ENCODE data around the gene SMARCA1.

SMARCA1 gene

DNA sequence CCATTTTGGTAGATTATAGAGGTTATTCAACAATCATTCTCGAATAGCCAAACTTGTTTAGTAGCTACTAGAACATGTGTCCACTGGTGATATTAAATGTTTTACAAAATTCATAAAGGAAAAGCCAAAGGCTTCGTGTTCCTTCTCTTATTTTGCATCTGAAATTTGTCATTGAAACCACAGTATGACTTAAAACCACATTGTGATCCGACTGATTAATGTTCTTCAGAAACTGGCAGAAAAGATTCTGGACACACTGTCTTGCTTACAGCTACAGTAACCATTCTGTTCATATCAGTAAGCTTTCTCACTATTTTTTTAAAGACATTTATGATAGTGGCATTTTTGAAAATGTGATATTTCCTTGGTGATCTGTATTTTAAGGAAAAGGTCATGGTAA, 2.6 kb upstream of the SMARCA1 start:
- no peak for DNase-seq

DNA sequence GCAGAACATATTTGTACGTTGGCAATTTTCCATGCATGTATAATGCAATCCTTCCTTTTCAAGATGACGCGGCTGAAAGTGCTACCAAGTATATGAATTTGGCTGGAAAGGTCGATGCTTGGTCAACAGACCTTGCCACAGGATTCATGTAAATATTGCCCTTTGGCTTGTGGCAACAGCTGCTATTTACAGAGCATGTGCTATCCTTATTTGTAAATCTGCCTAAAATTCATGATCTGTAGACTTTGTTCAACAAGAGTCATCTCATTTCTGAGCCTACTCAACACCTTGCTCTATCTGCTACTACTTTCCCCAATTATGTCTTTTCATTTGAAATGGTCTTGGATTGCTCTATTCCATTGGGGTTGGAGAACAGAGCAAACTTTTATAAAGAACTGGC, 1.9 kb upstream of the SMARCA1 start:
- no peak for DNase-seq

DNA sequence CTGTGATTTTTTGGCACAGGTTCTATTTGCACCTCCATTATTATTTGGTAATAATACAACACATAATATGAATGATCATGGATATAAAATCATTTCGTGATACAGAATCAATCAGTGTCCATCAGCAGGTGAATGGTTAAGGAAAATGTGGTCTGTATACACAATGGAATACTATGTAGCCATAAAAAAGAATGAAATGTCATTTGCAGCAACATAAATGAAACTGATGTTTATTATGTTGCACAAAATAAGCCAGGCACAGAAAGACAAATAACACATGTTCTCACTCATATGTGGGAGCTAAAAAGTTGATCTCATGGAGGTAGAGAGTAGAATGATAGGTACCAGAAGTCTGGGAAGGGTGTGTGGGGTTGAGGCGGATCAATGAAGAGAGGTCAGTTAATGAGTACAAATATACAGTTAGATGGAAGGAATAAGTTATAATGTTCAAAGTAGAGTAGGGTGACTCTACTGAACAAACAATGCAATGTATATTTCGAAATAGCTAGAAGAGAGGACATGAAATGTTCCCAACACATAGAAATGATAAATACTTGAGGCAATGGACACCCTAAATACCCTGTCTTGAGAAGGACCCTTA, 1.1 kb upstream of the SMARCA1 start:
- DNase-seq: no peak

DNA sequence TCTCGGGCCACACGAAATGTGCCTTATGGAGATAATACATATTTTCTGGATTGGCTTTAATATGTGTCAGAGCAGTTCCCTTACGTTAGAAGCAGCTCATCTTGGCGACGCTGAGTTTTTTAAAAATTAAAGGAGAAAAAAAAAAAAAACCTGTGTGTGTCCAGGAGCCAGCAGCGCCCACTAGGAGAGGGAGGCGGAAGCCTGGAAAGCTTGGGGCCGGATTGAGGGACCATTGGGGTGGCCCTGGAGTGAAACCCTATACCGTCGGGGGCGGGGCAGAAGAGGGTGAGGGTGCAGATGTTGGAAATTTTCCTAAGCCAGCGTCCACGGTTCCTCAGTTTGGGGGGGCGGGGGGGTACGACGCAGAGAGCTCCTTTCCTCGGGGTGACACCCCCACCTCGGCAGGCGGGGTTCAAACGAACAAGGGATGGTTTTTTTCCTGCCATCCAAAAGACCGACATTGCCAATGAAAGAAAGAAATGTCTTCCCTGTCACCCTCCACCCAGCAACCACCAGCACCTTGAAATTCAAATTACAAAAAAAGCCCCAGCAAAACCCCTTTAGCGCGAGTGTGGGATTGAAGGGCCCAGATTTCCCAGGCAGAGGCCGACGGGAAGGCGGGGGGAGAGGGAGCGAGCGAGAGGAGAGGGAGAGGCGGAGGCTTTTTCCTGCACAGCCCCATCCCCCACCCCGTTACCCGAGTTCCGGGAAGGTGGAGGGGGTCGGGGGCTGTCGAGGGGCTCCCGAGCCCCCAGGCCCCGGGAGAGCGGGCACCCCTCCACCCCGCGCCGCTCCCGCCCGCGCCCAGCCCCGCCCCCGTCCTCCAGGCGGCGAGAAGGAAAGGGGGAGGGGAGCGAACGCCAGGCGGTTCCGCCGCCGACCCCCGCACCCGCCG, 859 bp downstream of the SMARCA1 start:
- no peak for DNase-seq

DNA sequence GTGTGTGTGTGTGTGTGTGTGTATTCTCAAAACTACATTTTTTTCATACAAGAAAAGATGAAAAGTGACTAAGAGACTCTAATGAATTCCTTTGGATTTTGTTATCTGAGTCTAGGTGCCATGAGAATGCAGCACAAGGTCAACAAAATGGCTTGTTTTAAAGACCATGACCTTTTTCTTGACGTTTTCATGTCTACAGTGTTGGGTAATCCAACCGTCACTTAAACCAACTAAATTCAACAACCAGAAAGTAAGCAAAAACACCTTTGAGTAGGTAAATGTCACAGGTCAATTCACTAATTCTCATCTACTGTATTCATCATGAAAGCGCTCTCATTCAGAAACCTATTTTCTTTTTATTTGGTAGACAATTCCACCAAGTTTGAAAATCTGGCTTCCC, 3.1 kb downstream of the SMARCA1 start:
- no peak for DNase-seq

DNA sequence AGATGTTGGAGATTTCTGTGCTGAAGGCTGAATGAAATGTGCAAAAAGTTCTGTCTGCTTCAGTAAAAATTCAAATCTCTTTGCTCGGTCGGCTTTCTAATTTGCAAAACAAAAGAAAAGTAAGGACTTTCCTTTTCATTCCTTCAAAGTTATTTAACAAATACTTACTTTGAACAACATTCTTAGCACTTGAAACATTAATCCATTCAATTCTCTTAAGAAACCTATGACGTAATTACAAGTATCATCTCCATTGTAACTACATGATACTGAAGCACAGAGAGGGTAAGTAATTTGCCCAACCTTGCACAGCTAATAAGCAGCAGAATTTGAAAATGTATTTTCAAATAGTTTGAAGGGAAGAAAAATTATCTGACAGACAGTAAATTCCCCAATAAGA, 6.9 kb downstream of the SMARCA1 start:
- DNase-seq: no peak

DNA sequence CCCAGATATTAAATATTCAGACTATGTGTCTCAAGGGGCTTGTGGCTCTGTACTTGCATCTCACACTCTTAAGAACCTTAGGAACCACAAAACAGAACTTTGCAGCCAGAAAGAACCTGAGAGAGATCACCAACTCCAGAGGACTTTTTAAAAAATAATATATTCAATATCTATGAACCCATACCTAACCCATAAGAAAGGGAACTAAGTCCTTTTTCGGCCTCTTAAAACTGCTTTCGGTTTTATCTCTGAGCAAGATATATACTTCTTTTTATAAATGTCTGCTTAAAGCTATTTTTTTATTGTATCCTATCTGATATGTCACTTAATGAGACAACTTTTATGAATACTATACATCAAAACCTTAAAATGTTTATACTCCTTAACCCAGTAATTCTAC, 10.9 kb downstream of the SMARCA1 start:
- no peak for DNase-seq

DNA sequence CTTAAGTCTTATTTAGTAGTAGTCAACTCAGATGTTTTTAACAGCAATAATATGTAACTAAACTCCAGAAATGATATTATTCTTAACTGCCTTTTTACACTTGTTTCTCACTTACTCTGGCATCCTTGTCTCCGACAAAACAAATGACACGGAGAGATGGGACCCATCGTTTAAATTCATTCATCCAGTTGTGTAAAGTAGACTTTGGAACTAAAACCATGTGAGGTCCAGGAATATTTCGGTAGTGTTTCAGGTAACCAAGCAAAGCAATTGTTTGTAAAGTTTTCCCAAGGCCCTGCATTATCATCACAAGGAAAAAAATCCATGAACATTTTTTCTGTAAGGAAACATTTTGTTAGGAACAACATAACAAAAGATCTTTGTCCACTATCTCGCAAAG, 11.6 kb downstream of the SMARCA1 start:
- DNase-seq: no peak

DNA sequence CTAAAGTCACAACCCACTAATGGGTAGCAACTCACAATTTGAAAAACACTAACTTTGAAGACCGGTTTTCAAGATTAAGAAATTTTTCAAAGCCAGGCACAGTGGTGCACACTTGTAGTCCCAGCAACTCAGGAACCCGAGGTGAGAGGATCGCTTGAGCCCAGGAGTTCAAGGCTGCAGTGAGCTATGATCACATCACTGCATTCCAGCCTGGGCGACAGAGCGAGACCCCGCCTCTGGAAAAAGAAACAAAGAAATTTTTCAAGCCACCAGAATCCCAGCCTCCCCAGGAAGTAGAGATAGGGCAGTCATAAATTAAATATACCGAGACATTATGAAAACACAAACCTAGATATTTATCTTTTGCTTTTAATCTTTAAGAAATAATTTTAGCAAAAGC, 13.0 kb downstream of the SMARCA1 start:
- DNase-seq: no peak

DNA sequence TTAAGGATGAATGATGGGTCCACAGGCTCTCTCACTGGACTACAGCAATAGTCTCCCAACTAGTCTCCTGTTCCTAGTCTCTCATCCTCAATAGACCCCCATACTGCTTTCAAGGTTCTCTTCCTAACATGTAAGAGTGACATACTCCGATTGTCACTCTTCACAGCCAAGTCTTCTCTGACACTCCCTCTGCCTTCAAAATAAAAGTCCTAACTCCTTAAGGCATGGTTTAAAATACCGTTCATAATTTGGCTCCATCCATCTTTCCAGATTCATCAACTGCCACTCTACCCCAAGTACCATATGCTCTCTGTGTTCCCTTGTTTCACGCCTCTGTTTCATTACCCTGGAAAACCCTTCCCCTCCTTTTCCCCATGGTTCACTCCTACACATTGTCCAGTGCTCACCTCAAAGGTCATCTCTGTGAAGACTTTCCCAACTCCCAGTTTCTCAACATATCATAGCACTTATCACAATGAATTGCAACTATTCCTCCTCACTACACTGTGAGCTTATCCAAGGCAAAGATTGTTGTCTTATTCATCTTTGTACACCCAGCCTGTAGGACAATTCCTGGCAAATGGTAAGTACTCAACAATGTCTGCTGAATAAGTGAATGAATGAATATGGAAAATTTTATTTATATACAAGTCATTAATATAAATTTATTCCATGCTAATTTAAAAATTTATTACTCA, 26.0 kb downstream of the SMARCA1 start:
- DNase-seq: no peak

DNA sequence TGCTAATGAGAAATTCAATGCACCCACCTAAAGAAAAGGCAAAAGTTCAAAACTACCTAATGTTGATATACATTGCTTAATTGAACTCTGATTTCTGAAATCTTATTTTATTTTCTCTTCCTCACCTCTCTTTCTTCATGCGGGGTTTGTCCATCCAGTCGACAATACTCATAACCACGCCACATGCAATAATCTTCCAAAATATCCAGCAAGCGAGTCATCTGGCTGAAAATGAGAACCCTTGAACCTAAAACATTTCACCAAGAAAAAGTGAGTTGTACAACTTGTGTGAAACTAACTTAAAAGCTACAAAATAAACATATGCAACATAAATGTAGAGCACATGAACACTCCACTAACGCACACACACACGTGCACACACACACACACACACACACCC, 26.7 kb downstream of the SMARCA1 start:
- no peak for DNase-seq

DNA sequence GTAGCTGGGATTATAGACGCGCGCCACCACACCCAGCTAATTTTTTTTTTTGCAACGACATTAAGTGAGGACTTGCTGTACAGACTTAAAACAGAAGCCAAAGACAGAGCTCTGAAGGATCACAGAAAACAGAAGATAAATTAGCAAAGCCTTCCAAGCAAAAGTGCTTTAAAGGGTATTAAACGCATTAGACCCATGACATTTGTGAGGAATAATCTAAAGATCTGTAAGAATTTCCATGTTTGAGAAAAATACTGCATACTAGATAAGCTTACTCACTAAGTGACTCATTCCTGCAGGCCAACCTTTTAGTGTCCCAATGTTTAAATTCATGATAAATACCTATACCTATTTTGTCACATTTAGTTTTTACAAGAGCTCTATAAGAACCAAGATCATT, 27.4 kb downstream of the SMARCA1 start:
- DNase-seq: no peak

DNA sequence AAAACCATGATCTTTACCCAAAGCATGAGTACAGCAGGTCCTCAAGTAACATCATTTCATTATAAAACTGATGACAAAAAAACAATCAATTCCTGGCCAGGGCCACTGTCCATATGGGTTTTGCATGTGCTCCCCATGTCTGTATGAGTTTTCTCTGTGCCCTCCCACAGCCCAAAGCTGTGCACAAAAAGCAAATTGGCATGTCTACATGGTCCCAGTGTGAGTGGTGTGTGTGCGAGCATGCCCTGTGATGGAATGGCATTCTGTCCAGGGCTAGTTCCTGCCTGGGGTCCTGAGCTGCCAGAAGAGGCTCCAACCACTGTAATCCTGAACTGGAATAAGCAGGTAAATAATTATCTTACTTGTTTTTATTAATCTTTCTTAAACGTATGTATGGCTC, 28.4 kb downstream of the SMARCA1 start:
- DNase-seq: no peak

DNA sequence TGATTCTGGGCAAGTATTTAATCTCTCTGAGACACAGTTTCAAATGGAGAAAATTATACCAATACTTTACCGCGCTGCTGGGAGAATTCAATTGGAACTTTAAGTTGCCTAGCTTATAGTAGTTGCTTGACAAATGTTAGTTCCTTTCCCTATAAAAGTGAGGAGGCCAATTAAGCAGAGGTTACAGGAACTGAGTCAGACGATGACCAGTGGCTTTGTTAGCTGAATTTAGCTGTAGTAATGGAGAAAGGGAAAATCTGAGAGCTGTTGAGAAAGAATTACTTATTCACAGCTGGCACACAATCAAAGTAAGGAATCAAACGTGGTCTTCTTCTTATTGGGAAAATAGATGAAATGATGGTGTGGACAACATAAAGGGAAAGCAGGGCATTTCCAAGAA, 29.6 kb downstream of the SMARCA1 start:
- DNase-seq: no peak

DNA sequence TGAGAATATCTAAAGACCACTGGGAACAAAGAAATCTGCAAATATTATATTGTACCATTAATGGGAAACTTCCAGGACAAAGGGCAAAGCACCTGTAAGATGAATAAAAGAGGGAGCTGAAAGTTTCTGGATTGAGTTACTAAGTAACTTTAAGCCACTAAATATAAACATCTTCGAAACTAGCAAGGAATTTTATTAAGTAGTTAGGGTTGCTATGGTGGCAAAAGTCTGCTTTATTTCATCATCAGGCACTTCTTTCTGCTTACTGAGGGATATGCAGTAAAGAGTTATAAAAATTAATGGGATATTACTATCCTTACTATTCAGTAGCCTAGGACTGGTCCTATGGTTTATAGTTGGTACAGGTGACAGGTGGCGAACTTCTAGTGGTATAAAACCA, 33.0 kb downstream of the SMARCA1 start:
- no peak for DNase-seq

DNA sequence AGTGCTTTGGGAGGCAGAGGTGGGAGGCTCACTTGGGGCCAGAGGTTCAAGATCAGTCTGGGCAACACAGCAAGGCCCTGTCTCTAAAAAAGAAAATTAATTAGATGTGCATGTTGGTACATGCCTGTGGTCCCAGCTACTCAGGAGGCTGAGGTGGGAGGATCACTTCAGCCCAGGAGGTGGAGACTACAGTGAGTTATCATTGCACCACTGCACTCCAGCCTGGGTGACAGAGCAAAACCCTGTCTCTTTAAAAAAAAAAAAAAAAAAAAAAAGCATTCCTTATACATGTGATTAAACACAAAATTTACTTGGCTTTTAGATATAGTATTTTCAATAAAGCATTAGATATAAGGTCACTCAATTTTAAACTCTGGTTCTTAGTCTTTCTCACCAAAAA, 34.9 kb downstream of the SMARCA1 start:
- DNase-seq: no peak

DNA sequence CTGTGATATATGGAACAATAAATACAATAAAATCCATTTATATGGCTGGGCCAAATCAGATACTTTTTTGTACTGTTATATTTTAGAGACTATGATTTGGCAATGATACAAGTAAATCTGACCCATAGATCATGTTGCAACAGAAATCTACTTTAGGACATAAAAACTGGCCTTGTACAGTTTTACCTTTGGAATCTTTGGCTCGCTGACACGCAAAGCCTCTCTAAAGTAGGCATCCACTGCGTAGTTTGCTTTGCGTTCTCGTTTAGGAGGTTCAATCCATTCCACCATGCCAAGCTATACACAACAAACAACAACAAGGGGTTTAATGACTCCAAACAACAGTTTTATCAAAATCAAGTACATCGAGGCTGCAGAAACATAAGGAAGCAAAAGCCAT, 42.4 kb downstream of the SMARCA1 start:
- DNase-seq: no peak

DNA sequence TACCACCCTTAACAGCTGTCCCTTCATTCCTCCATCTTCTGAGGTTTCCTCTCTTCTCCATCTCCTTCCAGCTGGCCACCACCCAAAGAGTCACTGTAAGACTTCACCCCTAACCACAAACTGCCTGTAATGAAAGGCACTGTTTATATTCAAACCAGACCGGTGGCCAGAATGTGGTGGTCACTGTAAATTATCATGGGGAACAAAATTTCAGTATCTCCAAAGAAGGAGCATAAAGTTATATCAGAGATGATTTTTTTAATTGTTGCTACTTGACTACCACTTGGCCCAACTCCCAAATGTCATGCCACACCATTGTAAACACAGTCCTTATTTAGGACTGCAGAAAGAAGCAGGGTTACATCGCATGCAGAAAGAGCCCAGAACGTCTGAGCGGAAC, 44.8 kb downstream of the SMARCA1 start:
- DNase-seq: no peak

DNA sequence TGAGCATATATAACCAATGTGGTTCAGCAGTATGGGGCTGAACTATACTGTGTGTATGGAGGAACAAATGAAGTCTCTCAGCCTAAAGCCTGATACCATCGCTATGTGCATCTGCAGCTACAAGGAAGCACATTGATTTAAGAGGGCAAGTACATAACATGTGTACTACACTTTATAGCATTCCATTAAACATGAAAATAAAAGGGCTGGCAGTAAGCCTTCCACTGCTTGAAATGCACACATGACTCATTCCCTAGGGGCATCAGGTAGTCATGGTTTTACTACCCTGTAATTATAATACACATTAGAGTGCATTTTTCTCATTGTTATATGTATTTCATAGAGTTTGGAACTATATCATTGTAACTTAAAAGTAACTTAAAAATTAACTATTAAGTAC, 51.2 kb downstream of the SMARCA1 start:
- DNase-seq: no peak

DNA sequence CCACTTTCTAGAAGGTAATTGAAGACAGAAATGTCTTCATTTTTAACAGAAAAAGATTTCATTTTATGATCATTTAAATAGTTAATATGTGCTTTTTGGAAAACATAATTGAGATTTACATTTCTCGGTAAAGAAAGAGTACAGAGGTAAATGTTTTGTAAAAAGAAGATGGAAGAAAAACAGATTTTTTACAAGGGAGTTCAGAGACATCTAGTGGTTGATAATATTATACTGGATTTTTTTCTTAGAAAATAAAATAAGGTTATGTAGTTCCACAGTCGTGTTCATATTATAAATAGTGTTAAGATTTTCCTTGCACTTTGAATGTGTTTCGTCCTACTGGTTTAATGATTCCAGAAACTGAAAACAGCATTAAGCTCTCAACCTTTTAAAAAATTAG, 60.6 kb downstream of the SMARCA1 start:
- no peak for DNase-seq

DNA sequence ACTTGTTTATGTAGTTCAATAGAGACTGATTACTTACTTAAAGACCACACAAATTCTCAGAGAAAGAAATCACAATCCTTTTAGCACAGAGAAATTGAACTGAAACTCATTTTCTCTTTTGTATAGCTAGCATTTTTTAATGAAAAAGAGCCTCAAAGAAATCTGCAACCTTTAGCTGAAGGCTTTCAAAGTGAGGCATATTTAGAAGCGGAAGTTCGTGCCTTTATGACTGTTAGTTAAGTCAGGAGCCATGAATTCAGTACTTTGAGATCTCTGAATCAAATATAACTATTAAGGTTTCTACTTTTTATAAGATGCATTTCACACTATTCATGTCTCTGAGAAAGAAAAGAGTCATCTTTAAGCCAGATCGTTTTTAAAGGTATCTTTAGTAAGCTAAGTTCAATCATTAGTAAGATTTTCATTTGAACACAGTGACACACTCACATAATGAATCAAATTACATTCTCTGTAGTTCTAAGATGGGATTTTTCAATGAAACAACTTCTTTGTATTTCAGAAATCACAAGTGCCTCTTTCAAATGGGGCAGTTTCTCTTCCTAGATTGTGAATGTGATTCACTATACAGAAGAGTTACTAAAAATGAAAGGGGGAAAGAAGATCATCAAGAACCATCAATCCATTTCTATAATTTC, 61.4 kb downstream of the SMARCA1 start:
- no peak for DNase-seq

DNA sequence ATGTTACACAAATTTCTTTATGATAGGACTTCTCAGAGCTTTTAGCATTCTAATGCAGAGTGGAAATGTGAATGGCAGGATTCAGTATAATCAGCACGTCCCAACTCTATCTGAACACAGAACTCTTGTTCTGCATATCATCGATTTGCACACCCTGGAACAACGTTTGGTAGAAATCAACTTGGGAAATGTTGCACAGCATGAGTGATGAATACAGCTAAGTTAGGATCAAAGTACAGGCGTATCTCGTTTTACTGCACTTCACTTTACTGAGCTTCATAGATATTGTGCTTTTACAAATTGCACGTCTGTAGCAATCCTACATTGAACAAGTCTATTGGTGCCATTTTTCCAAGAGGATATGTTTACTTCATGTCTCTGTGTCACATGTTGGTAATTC, 70.8 kb downstream of the SMARCA1 start:
- no peak for DNase-seq

DNA sequence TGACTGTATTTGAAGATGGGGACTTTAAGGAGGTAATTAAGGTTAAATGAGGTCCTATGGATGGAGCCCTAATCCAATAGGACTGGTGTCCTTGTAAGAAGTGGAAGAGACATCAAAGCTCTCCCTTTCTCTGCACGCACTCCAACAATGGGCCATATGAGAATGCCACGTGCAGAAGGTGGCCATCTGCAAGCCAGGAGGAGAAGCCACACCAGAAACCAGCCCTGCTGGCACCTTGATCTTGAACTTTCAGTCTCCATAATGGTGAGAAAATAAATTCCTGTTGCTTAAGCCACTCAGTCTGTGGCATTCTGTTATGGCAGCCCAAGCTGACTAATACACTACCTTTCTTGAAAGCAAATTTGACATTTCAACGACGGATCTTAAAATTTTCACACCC, 73.2 kb downstream of the SMARCA1 start:
- DNase-seq: no peak

DNA sequence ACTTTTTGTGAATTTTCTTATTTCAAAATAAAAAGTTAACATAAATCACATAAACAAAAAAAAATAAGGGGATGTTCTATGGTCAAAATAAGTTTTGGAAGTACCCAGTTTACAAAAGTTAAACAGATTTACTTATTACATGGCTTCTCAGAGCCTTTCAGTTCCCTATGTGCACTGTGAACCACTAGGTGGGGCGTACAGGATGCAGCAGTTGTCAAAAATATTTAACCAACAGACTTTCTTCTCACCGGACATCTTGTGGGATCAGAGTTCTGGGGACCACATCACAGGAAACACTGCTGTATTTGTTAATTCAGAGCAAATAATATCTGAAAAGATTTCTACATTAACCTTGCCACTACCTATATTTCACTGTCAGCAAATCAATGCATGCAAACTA, 74.1 kb downstream of the SMARCA1 start:
- no peak for DNase-seq
